Adipocyte (in vitro differentiated cells): Measurements from ENCODE around the gene IQCH.
"Not testable (repeated sequence)": the region's sequence is repeated elsewhere in the genome, so short reads cannot be mapped to it uniquely, and the experiment has no call there.

Source experiments
- DNase-seq: peaks from one replicate; pipeline ENCODE4 v3.0.0-alpha.2; 2015; ENCODE audit warnings: low read depth
- H3K27me3 ChIP-seq: replicated peaks from 2 replicates; pipeline ENCODE4 v1.7.0; 2013; ENCODE audit warnings: mild to moderate bottlenecking, low read length, moderate library complexity; ENCODE audit not compliant: control insufficient read depth, insufficient read depth
- H3K36me3 ChIP-seq: 2 replicates; pipeline ENCODE4 v1.7.0; 2013; ENCODE audit warnings: low read length, mild to moderate bottlenecking, moderate library complexity; ENCODE audit not compliant: control insufficient read depth, insufficient read depth, severe bottlenecking
- H3K4me1 ChIP-seq: 2 replicates; pipeline ENCODE4 v1.7.0; 2013; ENCODE audit warnings: mild to moderate bottlenecking, low read length, moderate library complexity; ENCODE audit not compliant: control insufficient read depth, insufficient read depth
- H3K4me3 ChIP-seq: 2 replicates; pipeline ENCODE4 v1.7.0; 2013; ENCODE audit warnings: mild to moderate bottlenecking, low read length, moderate library complexity
- H3K9ac ChIP-seq: 2 replicates; pipeline ENCODE4 v1.7.0; 2013; ENCODE audit warnings: mild to moderate bottlenecking, low read length, moderate library complexity
- H3K9me3 ChIP-seq: 2 replicates; pipeline ENCODE4 v1.7.0; 2013; ENCODE audit warnings: mild to moderate bottlenecking, low read length, moderate library complexity; ENCODE audit not compliant: control insufficient read depth

The IQCH gene

GRCh38 chr15:67421105-67421504 lies 166.5 kb downstream of the IQCH start:
- no peaks in the 10 kb centered on the region for H3K4me1 ChIP-seq
- no peak for DNase-seq
- H3K4me3 ChIP-seq = no peak overlapping the region
- no peaks in the 10 kb centered on the region for H3K9me3 ChIP-seq
- no peaks in the 10 kb centered on the region for H3K36me3 ChIP-seq
- no peaks in the 10 kb centered on the region for H3K27me3 ChIP-seq
- no peak overlapping the region for H3K9ac ChIP-seq

- Histone ChIP-seq H3K27me3 (no peaks in the 10 kb centered on the region), H3K4me1 (no peaks in the 10 kb centered on the region), H3K36me3 (no peaks in the 10 kb centered on the region), H3K4me3 (no peak overlapping the region), H3K9me3 (no peaks in the 10 kb centered on the region), H3K9ac (no peak overlapping the region)
- DNase-seq = no peak
Observed at GRCh38 chr15:67422296-67422695, 167.7 kb downstream of the IQCH start.

- H3K9ac ChIP-seq = no peak overlapping the region
- no peaks in the 10 kb centered on the region for H3K27me3 ChIP-seq
- H3K36me3 ChIP-seq = no peaks in the 10 kb centered on the region
- H3K9me3 ChIP-seq = no peaks in the 10 kb centered on the region
- peak; percentile 78 for DNase-seq
- H3K4me1 ChIP-seq = no peaks in the 10 kb centered on the region
- no peak overlapping the region for H3K4me3 ChIP-seq
Observed at GRCh38 chr15:67433495-67434099, 179.0 kb downstream of the IQCH start.

GRCh38 chr15:67436351-67437250 lies 182.0 kb downstream of the IQCH start:
- not testable (repeated sequence) for H3K9ac ChIP-seq, H3K9me3 ChIP-seq, H3K4me1 ChIP-seq, DNase-seq, H3K4me3 ChIP-seq, H3K36me3 ChIP-seq, H3K27me3 ChIP-seq

- peaks cover 3% of the 10 kb centered on the region for H3K36me3 ChIP-seq
- no peak overlapping the region for H3K9ac ChIP-seq
- no peak for DNase-seq
- H3K4me1 ChIP-seq = no peaks in the 10 kb centered on the region
- H3K9me3 ChIP-seq = no peaks in the 10 kb centered on the region
- no peak overlapping the region for H3K4me3 ChIP-seq
- no peaks in the 10 kb centered on the region for H3K27me3 ChIP-seq
Observed at GRCh38 chr15:67444100-67444499, 189.5 kb downstream of the IQCH start.

- Histone ChIP-seq H3K9ac (no peak overlapping the region), H3K4me1 (no peaks in the 10 kb centered on the region), H3K36me3 (no peaks in the 10 kb centered on the region), H3K27me3 (no peaks in the 10 kb centered on the region), H3K4me3 (no peak overlapping the region), H3K9me3 (no peaks in the 10 kb centered on the region)
- DNase-seq = no peak
Observed at GRCh38 chr15:67446449-67446848, 191.9 kb downstream of the IQCH start.

GRCh38 chr15:67448372-67448771 lies 193.8 kb downstream of the IQCH start:
- not testable (repeated sequence) for H3K4me3 ChIP-seq, H3K27me3 ChIP-seq, H3K36me3 ChIP-seq, DNase-seq, H3K9me3 ChIP-seq, H3K4me1 ChIP-seq, H3K9ac ChIP-seq

- H3K36me3 ChIP-seq, H3K9ac ChIP-seq, H3K27me3 ChIP-seq, DNase-seq, H3K4me1 ChIP-seq, H3K9me3 ChIP-seq, H3K4me3 ChIP-seq: not testable (repeated sequence)
Observed at GRCh38 chr15:67453703-67454102, 199.1 kb downstream of the IQCH start.

GRCh38 chr15:67456677-67457529 lies 202.3 kb downstream of the IQCH start:
- no peaks in the 10 kb centered on the region for H3K36me3 ChIP-seq
- H3K4me1 ChIP-seq = peaks cover 5% of the 10 kb centered on the region
- peak; percentile 90 for DNase-seq
- no peaks in the 10 kb centered on the region for H3K27me3 ChIP-seq
- H3K9ac ChIP-seq = no peak overlapping the region
- no peak overlapping the region for H3K4me3 ChIP-seq
- no peaks in the 10 kb centered on the region for H3K9me3 ChIP-seq

GRCh38 chr15:67458331-67459029 lies 203.9 kb downstream of the IQCH start:
- no peaks in the 10 kb centered on the region for H3K9me3 ChIP-seq
- no peak for DNase-seq
- no peak overlapping the region for H3K4me3 ChIP-seq
- H3K36me3 ChIP-seq = no peaks in the 10 kb centered on the region
- no peaks in the 10 kb centered on the region for H3K27me3 ChIP-seq
- no peak overlapping the region for H3K9ac ChIP-seq
- H3K4me1 ChIP-seq = peaks cover 5% of the 10 kb centered on the region

- H3K36me3 ChIP-seq = no peaks in the 10 kb centered on the region
- no peak overlapping the region for H3K9ac ChIP-seq
- no peaks in the 10 kb centered on the region for H3K27me3 ChIP-seq
- no peak overlapping the region for H3K4me3 ChIP-seq
- H3K9me3 ChIP-seq = no peaks in the 10 kb centered on the region
- peaks cover 5% of the 10 kb centered on the region for H3K4me1 ChIP-seq
- DNase-seq = no peak
Observed at GRCh38 chr15:67460521-67460920, 205.9 kb downstream of the IQCH start.
